Activated T-helper 17 cell treated with anti-CD3 and anti-CD28 coated beads, Interleukin-2, amount 50 U/mL, for 72 hours (primary cell): ENCODE results near the gene NUDT8. TPM values are rescaled to one million over a fixed set of nuclear protein-coding genes. Genes with fewer than 3 reads are reported as not detected.
"Not testable (repeated sequence)": the region's sequence is repeated elsewhere in the genome, so short reads cannot be mapped to it uniquely, and the experiment has no call there.

ENCODE experiments used
- ATAC-seq: fragments of 150-1000 bp; cut with Tn5 transposase; replicated peaks from 2 replicates; pipeline ENCODE4 v1.10.0; 2021; ENCODE audit warnings: mild to moderate bottlenecking, moderate library complexity
- H3K27ac Mint-ChIP-seq: one replicate; pipeline ENCODE4 v1.8.0; 2022; ENCODE audit warnings: mixed read lengths
- H3K27me3 Mint-ChIP-seq: one replicate; pipeline ENCODE4 v1.8.0; 2022; ENCODE audit warnings: mixed read lengths
- H3K36me3 Mint-ChIP-seq: one replicate; pipeline ENCODE4 v1.8.0; 2022; ENCODE audit warnings: low read depth, mild to moderate bottlenecking, mixed read lengths
- H3K4me1 Mint-ChIP-seq: one replicate; pipeline ENCODE4 v1.8.0; 2022; ENCODE audit warnings: mixed read lengths
- H3K4me3 Mint-ChIP-seq: one replicate; pipeline ENCODE4 v1.8.0; 2022; ENCODE audit warnings: mild to moderate bottlenecking, mixed read lengths
- H3K9me3 Mint-ChIP-seq: one replicate; pipeline ENCODE4 v1.8.0; 2022; ENCODE audit warnings: mixed read lengths
- total RNA-seq, 2 donors: library from RNA; stranded (reverse); gene quantifications; one replicate each; pipeline ENCODE4 v1.2.3, GENCODE V29; 2022

The NUDT8 gene
- total RNA-seq, 2 donors from 2014 or later: 12.0 to 23.1 TPM

- Mint-ChIP-seq H3K9me3 (no peaks in the 10 kb centered on the region), H3K4me3 (no peak overlapping the region), H3K4me1 (no peaks in the 10 kb centered on the region), H3K27me3 (no peaks in the 10 kb centered on the region), H3K36me3 (no peaks in the 10 kb centered on the region), H3K27ac (no peak overlapping the region)
- no peak for ATAC-seq
Observed at GRCh38 chr11:67664696-67665540, 35.2 kb upstream of the NUDT8 start.

GRCh38 chr11:67664213-67664585 lies 34.5 kb upstream of the NUDT8 start:
- no peak overlapping the region for H3K4me3 Mint-ChIP-seq
- no peak for ATAC-seq
- no peaks in the 10 kb centered on the region for H3K36me3 Mint-ChIP-seq
- no peaks in the 10 kb centered on the region for H3K27me3 Mint-ChIP-seq
- no peaks in the 10 kb centered on the region for H3K4me1 Mint-ChIP-seq
- H3K9me3 Mint-ChIP-seq: no peaks in the 10 kb centered on the region
- no peak overlapping the region for H3K27ac Mint-ChIP-seq

GRCh38 chr11:67663532-67664212 lies 33.9 kb upstream of the NUDT8 start:
- Mint-ChIP-seq H3K9me3 (no peaks in the 10 kb centered on the region), H3K27me3 (no peaks in the 10 kb centered on the region), H3K4me3 (no peak overlapping the region), H3K4me1 (no peaks in the 10 kb centered on the region), H3K36me3 (no peaks in the 10 kb centered on the region), H3K27ac (no peak overlapping the region)
- no peak for ATAC-seq

GRCh38 chr11:67662835-67663531 lies 33.2 kb upstream of the NUDT8 start:
- no peak for ATAC-seq
- H3K4me1 Mint-ChIP-seq: no peaks in the 10 kb centered on the region

GRCh38 chr11:67662142-67662834 lies 32.6 kb upstream of the NUDT8 start:
- Mint-ChIP-seq H3K27ac (no peak overlapping the region), H3K4me3 (no peak overlapping the region), H3K4me1 (no peaks in the 10 kb centered on the region), H3K27me3 (no peaks in the 10 kb centered on the region), H3K36me3 (no peaks in the 10 kb centered on the region), H3K9me3 (no peaks in the 10 kb centered on the region)
- ATAC-seq: no peak

More at GRCh38 chr11:67662835-67663531, 33.2 kb upstream of the NUDT8 start:
- no peak overlapping the region for H3K4me3 Mint-ChIP-seq
- no peaks in the 10 kb centered on the region for H3K36me3 Mint-ChIP-seq
- no peak overlapping the region for H3K27ac Mint-ChIP-seq
- no peaks in the 10 kb centered on the region for H3K9me3 Mint-ChIP-seq
- no peaks in the 10 kb centered on the region for H3K27me3 Mint-ChIP-seq

GRCh38 chr11:67660752-67661151 lies 31.0 kb upstream of the NUDT8 start:
- not testable (repeated sequence) for ATAC-seq, H3K27ac Mint-ChIP-seq, H3K9me3 Mint-ChIP-seq, H3K4me1 Mint-ChIP-seq, H3K4me3 Mint-ChIP-seq, H3K36me3 Mint-ChIP-seq, H3K27me3 Mint-ChIP-seq

- not testable (repeated sequence) for H3K4me1 Mint-ChIP-seq, ATAC-seq, H3K36me3 Mint-ChIP-seq, H3K27me3 Mint-ChIP-seq, H3K27ac Mint-ChIP-seq, H3K9me3 Mint-ChIP-seq, H3K4me3 Mint-ChIP-seq
Observed at GRCh38 chr11:67659651-67660165, 30.0 kb upstream of the NUDT8 start.

GRCh38 chr11:67657300-67657699 lies 27.6 kb upstream of the NUDT8 start:
- Mint-ChIP-seq H3K27me3 (no peaks in the 10 kb centered on the region), H3K36me3 (no peaks in the 10 kb centered on the region), H3K27ac (peak overlapping the region; percentile 61), H3K4me3 (peak overlapping the region; percentile 48), H3K9me3 (no peaks in the 10 kb centered on the region), H3K4me1 (no peaks in the 10 kb centered on the region)
- peak; percentile 82 for ATAC-seq

- peak overlapping the region; percentile 48 for H3K4me3 Mint-ChIP-seq
- H3K9me3 Mint-ChIP-seq: no peaks in the 10 kb centered on the region
- H3K4me1 Mint-ChIP-seq: no peaks in the 10 kb centered on the region
- H3K27ac Mint-ChIP-seq: peak overlapping the region; percentile 61
- H3K36me3 Mint-ChIP-seq: no peaks in the 10 kb centered on the region
- H3K27me3 Mint-ChIP-seq: no peaks in the 10 kb centered on the region
- peak; percentile 66 for ATAC-seq
Observed at GRCh38 chr11:67656278-67656922, 26.7 kb upstream of the NUDT8 start.

GRCh38 chr11:67654225-67654624 lies 24.5 kb upstream of the NUDT8 start:
- ATAC-seq: no peak
- H3K9me3 Mint-ChIP-seq: no peaks in the 10 kb centered on the region
- no peak overlapping the region for H3K27ac Mint-ChIP-seq
- no peak overlapping the region for H3K4me3 Mint-ChIP-seq
- no peaks in the 10 kb centered on the region for H3K27me3 Mint-ChIP-seq
- no peaks in the 10 kb centered on the region for H3K36me3 Mint-ChIP-seq
- H3K4me1 Mint-ChIP-seq: no peaks in the 10 kb centered on the region

GRCh38 chr11:67652965-67653845 lies 23.5 kb upstream of the NUDT8 start:
- no peaks in the 10 kb centered on the region for H3K4me1 Mint-ChIP-seq
- H3K36me3 Mint-ChIP-seq: no peaks in the 10 kb centered on the region
- H3K27ac Mint-ChIP-seq: no peak overlapping the region
- no peak overlapping the region for H3K4me3 Mint-ChIP-seq
- no peaks in the 10 kb centered on the region for H3K27me3 Mint-ChIP-seq
- no peaks in the 10 kb centered on the region for H3K9me3 Mint-ChIP-seq
- ATAC-seq: no peak

GRCh38 chr11:67651976-67652781 lies 22.4 kb upstream of the NUDT8 start:
- no peak for ATAC-seq
- no peak overlapping the region for H3K4me3 Mint-ChIP-seq
- H3K4me1 Mint-ChIP-seq: no peaks in the 10 kb centered on the region
- no peaks in the 10 kb centered on the region for H3K36me3 Mint-ChIP-seq
- no peaks in the 10 kb centered on the region for H3K9me3 Mint-ChIP-seq
- H3K27me3 Mint-ChIP-seq: no peaks in the 10 kb centered on the region
- no peak overlapping the region for H3K27ac Mint-ChIP-seq
